HG02678 (cell line): ENCODE results near the gene HIKESHI.

ENCODE experiments used
- ATAC-seq: cut with Tn5 transposase; IDR thresholded peaks from one replicate; pipeline ENCODE4 v1.9.1; 2021; ENCODE audit warnings: mild to moderate bottlenecking, moderate library complexity; ENCODE audit not compliant: unreplicated experiment

Gene HIKESHI

GRCh38 chr11:86374069-86374468 lies 72.0 kb downstream of the HIKESHI start:
- ATAC-seq = no peak

GRCh38 chr11:86374586-86374985 lies 72.5 kb downstream of the HIKESHI start, which contains the start of gene CCDC81:
CCDC81 (plus strand) TSS chr11:86374887; CDS start chr11:86375164, 277 bp downstream.
- ATAC-seq = no peak

GRCh38 chr11:86377972-86378371 lies 75.9 kb downstream of the HIKESHI start:
- no peak for ATAC-seq

GRCh38 chr11:86380295-86381059 lies 78.4 kb downstream of the HIKESHI start:
- ATAC-seq = no peak

GRCh38 chr11:86383041-86383955 lies 81.3 kb downstream of the HIKESHI start:
- no peak for ATAC-seq

- ATAC-seq = no peak
Observed at GRCh38 chr11:86386283-86386682, 84.2 kb downstream of the HIKESHI start.

GRCh38 chr11:86386746-86387145 lies 84.7 kb downstream of the HIKESHI start:
- no peak for ATAC-seq

GRCh38 chr11:86388198-86388597 lies 86.2 kb downstream of the HIKESHI start:
- ATAC-seq = no peak

- ATAC-seq = no peak
Observed at GRCh38 chr11:86390487-86390886, 88.4 kb downstream of the HIKESHI start.

GRCh38 chr11:86395061-86395551 lies 93.1 kb downstream of the HIKESHI start:
- ATAC-seq = no peak
